ACC112 (cell line): ENCODE data around the gene TMEM143.

Experiments
- H2AFZ ChIP-seq: fragments of 200-600 bp; sonication (generic); one replicate; pipeline ENCODE4 v1.6.0; 2017; ENCODE audit warnings: antibody characterized with exemption, low read length; ENCODE audit not compliant: unreplicated experiment
- H3K27ac ChIP-seq: fragments of 200-600 bp; sonication (generic); 2 replicates; pipeline ENCODE4 v1.5.1; 2014; ENCODE audit warnings: low read depth, mild to moderate bottlenecking, antibody characterized with exemption, low read length, moderate library complexity
- H3K27me3 ChIP-seq: fragments of 200-600 bp; sonication (generic); 2 replicates; pipeline ENCODE4 v1.6.1; 2014; ENCODE audit warnings: mild to moderate bottlenecking, antibody characterized with exemption, low read length, moderate library complexity, mixed read lengths; ENCODE audit not compliant: insufficient read depth
- H3K36me3 ChIP-seq: fragments of 200-600 bp; sonication (generic); 2 replicates; pipeline ENCODE4 v1.6.1; 2016; ENCODE audit warnings: mild to moderate bottlenecking, antibody characterized with exemption, low read length, moderate library complexity, mixed read lengths; ENCODE audit not compliant: insufficient read depth
- H3K4me1 ChIP-seq: fragments of 200-600 bp; sonication (generic); one replicate; pipeline ENCODE4 v1.6.1; 2016; ENCODE audit warnings: low read length, mixed read lengths; ENCODE audit not compliant: insufficient read depth, unreplicated experiment, control insufficient read depth
- H3K4me3 ChIP-seq: fragments of 200-600 bp; sonication (generic); 2 replicates; pipeline ENCODE4 v1.5.1; 2014; ENCODE audit warnings: mild to moderate bottlenecking, low read depth, low read length
- H3K79me2 ChIP-seq: fragments of 200-600 bp; sonication (generic); one replicate; pipeline ENCODE4 v1.6.0; 2016; ENCODE audit warnings: low read length; ENCODE audit not compliant: control insufficient read depth, unreplicated experiment, insufficient read depth

TMEM143 gene

DNA sequence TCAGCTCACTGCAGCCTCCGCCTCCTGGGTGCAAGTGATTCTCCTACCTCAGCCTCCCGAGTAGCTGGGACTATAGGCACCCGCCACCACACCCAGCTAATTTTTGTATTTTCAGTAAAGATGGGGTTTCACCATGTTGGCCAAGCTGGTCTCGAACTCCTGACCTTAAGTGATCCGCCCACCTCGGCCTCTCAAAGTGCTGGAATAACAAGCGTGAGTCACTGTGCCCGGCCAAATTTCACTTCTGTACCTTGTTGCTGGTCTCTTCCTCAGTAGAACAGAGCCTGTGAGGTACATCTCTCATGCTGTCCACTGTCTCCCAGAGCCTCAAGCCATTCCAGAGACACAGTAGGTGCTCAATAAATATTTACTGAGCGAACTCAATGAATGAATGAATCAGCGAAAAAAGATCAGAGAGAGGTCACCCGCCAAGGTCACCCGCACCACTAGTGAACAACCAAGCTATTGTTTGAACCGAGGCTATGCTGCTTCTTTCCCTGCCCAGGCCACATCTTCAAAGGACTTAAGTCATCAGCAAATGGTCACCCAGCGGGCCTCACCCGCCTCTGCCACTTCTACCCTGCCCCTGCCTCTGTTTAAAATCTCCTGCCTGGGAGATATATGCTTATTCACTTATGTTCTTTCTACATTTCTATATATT is 9.3 kb downstream of the TMEM143 start:
- no peaks in the 10 kb centered on the region for H3K4me1 ChIP-seq
- H3K27ac ChIP-seq, result no peak overlapping the region

GRCh38 chr19:48353677-48354076 is 10.1 kb downstream of the TMEM143 start:
- no peaks in the 10 kb centered on the region for H3K27me3 ChIP-seq
- no peaks in the 10 kb centered on the region for H3K36me3 ChIP-seq
- no peak overlapping the region for H2AFZ ChIP-seq
- H3K4me1 ChIP-seq, result no peaks in the 10 kb centered on the region
- H3K79me2 ChIP-seq, result no peaks in the 10 kb centered on the region
- no peak overlapping the region for H3K4me3 ChIP-seq
- no peak overlapping the region for H3K27ac ChIP-seq

More for the DNA sequence above, 9.3 kb downstream of the TMEM143 start:
- Histone ChIP-seq H3K27me3 (no peaks in the 10 kb centered on the region), H3K36me3 (no peaks in the 10 kb centered on the region), H3K4me3 (no peak overlapping the region), H3K79me2 (no peaks in the 10 kb centered on the region), H2AFZ (no peak overlapping the region)

DNA sequence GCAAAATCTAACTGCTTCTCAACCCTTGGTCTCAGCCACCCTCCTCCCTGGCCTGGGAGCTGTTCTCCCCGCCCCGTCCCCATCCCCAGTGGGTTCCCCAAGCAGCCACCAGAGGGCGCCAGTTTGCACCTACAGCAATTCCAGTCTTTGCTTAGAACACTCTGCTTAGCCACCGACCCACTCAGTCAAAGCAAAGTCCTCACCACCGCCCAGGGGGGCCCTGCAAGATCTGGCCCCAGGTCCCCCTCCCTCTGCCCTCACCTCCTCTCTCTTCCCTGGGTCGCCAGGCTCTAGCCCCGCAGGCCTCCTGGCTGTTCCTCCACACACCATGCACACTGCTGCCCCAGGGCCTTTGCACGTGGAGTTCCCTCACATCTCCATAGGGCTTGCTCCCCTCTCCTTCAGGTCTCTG is 12.4 kb downstream of the TMEM143 start:
- Histone ChIP-seq H3K27ac (no peak overlapping the region), H3K4me1 (no peaks in the 10 kb centered on the region), H3K4me3 (no peak overlapping the region), H3K27me3 (no peaks in the 10 kb centered on the region), H3K79me2 (no peaks in the 10 kb centered on the region), H3K36me3 (no peaks in the 10 kb centered on the region), H2AFZ (no peak overlapping the region)

DNA sequence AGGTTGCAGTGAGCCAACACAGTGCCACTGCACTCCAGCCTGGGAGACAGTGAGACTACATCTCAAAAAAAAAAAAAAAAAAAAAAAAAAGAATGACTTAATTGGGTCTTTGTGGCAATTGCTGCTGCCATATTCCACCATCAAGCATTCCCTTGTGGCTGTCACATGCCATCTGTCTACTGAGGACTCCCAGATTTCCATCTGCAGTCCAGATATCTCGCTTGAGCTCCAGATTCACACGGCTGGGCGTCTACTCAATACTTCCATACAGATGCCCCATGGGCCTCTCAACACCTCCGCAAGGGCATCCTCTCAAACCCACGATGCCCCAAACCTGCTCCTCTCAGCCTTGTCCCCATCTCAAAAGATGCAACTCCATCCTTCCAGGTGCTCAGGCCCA is 12.9 kb downstream of the TMEM143 start:
- Histone ChIP-seq H3K4me3 (no peak overlapping the region), H3K79me2 (no peaks in the 10 kb centered on the region), H3K36me3 (no peaks in the 10 kb centered on the region), H2AFZ (no peak overlapping the region), H3K27ac (no peak overlapping the region), H3K27me3 (no peaks in the 10 kb centered on the region), H3K4me1 (no peaks in the 10 kb centered on the region)

GRCh38 chr19:48348737-48349136 is 15.0 kb downstream of the TMEM143 start:
- H3K4me1 ChIP-seq, result no peaks in the 10 kb centered on the region
- H3K27ac ChIP-seq, result no peak overlapping the region
- no peaks in the 10 kb centered on the region for H3K36me3 ChIP-seq
- no peak overlapping the region for H3K4me3 ChIP-seq
- H3K27me3 ChIP-seq, result no peaks in the 10 kb centered on the region
- no peaks in the 10 kb centered on the region for H3K79me2 ChIP-seq
- H2AFZ ChIP-seq, result no peak overlapping the region

GRCh38 chr19:48348045-48348444 is 15.7 kb downstream of the TMEM143 start:
- Histone ChIP-seq H3K36me3 (no peaks in the 10 kb centered on the region), H3K27me3 (no peaks in the 10 kb centered on the region), H3K27ac (no peak overlapping the region), H3K79me2 (no peaks in the 10 kb centered on the region), H3K4me3 (no peak overlapping the region), H3K4me1 (peaks cover 2% of the 10 kb centered on the region), H2AFZ (no peak overlapping the region)

- Histone ChIP-seq H3K79me2 (no peaks in the 10 kb centered on the region), H3K36me3 (no peaks in the 10 kb centered on the region), H3K4me1 (peaks cover 2% of the 10 kb centered on the region), H3K27me3 (no peaks in the 10 kb centered on the region), H3K27ac (no peak overlapping the region), H3K4me3 (no peak overlapping the region), H2AFZ (no peak overlapping the region)
Observed at GRCh38 chr19:48346191-48346590, 17.5 kb downstream of the TMEM143 start.

DNA sequence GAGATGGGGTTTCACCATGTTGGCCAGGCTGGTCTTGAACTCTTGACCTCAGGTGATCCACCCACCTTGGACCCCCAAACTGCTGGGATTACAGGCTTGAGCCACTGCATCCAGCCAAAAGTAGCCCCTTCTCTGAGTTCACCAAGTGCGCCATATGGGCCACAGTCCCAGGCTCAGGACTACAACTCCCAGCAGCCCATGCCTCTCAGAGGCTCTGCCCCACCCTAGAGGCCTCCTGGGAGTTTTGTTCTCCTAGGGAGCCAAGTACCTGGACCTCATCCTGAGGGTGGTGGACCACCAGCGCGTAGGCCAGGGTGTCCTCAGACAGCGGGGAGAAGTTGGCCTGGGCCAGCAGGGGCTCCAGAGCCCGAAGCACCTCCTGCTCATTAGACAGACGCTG is 18.8 kb downstream of the TMEM143 start:
- no peak overlapping the region for H3K4me3 ChIP-seq

GRCh38 chr19:48342841-48343540 is 20.7 kb downstream of the TMEM143 start:
- Histone ChIP-seq H3K4me3 (no peak overlapping the region), H3K36me3 (no peaks in the 10 kb centered on the region), H3K79me2 (no peaks in the 10 kb centered on the region), H2AFZ (no peak overlapping the region), H3K27me3 (no peaks in the 10 kb centered on the region), H3K27ac (no peak overlapping the region), H3K4me1 (peaks cover 2% of the 10 kb centered on the region)

More for the DNA sequence above, 18.8 kb downstream of the TMEM143 start:
- H3K27me3 ChIP-seq, result no peaks in the 10 kb centered on the region
- H2AFZ ChIP-seq, result no peak overlapping the region
- no peaks in the 10 kb centered on the region for H3K79me2 ChIP-seq
- H3K27ac ChIP-seq, result no peak overlapping the region
- peaks cover 2% of the 10 kb centered on the region for H3K4me1 ChIP-seq
- no peaks in the 10 kb centered on the region for H3K36me3 ChIP-seq

DNA sequence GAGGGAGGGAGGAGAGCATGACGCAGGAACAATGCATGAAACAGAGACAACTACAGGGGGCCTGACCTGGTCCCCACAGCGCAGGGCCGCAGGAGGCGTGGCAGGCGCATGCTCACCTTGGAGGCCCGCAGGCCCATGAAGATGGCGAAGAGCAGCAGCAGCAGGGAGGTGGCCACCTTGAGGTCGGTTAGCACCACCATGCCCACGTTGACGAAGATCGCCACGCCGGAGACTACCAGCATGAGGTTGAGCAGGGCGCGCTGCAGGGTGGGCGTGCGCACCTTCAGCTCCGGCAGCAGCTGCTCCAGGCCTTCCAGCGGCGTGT is 21.4 kb downstream of the TMEM143 start:
- Histone ChIP-seq H2AFZ (no peak overlapping the region), H3K4me1 (peaks cover 2% of the 10 kb centered on the region), H3K27me3 (no peaks in the 10 kb centered on the region), H3K36me3 (no peaks in the 10 kb centered on the region), H3K27ac (no peak overlapping the region), H3K4me3 (no peak overlapping the region), H3K79me2 (no peaks in the 10 kb centered on the region)
